ENCODE results near the gene SPEM1. TPM values are rescaled to one million over a fixed set of nuclear protein-coding genes. Genes with fewer than 3 reads are reported as not detected.

SPEM1 gene
- total RNA-seq, 2 donors from 2014 or later: not detected

DNA sequence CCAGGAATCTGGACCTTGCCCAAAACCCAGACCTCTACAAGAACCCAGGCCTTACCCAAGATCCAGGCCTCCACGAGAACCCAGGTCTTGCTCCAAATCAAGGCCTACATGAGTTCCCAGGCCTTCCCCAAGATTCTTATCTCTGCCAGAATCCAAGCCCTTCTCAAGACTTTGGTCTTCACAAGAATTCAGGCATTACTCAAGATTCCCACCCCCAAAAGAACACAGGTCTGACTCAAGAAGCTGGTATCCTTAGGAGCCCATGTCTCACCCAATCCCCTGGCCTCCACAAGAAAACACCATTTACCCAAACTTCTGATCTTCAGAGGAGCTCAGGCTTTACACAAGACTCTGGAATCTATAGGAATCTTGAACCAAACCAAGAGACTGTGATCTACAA, 11.1 kb downstream of the SPEM1 start:
- TF ChIP-seq, protein P1, sequence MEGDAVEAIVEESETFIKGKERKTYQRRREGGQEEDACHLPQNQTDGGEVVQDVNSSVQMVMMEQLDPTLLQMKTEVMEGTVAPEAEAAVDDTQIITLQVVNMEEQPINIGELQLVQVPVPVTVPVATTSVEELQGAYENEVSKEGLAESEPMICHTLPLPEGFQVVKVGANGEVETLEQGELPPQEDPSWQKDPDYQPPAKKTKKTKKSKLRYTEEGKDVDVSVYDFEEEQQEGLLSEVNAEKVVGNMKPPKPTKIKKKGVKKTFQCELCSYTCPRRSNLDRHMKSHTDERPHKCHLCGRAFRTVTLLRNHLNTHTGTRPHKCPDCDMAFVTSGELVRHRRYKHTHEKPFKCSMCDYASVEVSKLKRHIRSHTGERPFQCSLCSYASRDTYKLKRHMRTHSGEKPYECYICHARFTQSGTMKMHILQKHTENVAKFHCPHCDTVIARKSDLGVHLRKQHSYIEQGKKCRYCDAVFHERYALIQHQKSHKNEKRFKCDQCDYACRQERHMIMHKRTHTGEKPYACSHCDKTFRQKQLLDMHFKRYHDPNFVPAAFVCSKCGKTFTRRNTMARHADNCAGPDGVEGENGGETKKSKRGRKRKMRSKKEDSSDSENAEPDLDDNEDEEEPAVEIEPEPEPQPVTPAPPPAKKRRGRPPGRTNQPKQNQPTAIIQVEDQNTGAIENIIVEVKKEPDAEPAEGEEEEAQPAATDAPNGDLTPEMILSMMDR (IDR thresholded peaks at IDR 0.05): no peak
- no peaks in the 10 kb centered on the region for H3K9me3 ChIP-seq
- no peak overlapping the region for H3K4me3 ChIP-seq
- H3K27me3 ChIP-seq: no peaks in the 10 kb centered on the region
- H3K27ac ChIP-seq: no peak overlapping the region
- no peaks in the 10 kb centered on the region for H3K36me3 ChIP-seq
- peaks cover 0 to 11% of the 10 kb centered on the region in 2 donors for H3K4me1 ChIP-seq
- no peak for DNase-seq (ENCODE audit: low spot score)

DNA sequence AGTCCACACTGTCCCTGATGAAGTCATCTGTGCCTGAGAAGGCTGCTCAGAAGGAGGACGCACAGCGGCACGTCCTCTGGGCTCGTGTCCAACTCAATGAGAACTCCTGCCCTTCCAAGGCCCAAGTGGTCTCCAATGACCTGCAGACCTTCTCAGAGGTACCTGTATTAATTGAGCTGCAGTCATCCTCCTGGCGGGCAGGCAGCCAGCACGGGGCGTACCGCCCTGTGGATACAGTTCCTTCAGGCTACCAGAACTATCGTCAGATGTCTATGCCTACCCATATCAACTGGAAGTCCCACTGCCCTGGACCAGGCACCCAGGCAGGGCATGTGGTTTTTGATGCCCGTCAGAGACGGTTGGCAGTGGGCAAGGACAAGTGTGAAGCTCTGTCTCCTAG, 12.2 kb downstream of the SPEM1 start:
- H3K27ac ChIP-seq: no peak overlapping the region
- no peaks in the 10 kb centered on the region for H3K27me3 ChIP-seq
- no peak overlapping the region for H3K4me3 ChIP-seq
- no peaks in the 10 kb centered on the region for H3K36me3 ChIP-seq
- no peaks in the 10 kb centered on the region for H3K9me3 ChIP-seq
- no peak for DNase-seq (ENCODE audit: low spot score)
- TF ChIP-seq, protein P1 (IDR thresholded peaks at IDR 0.05): no peak
- H3K4me1 ChIP-seq: peaks cover 0 to 21% of the 10 kb centered on the region in 2 donors

DNA sequence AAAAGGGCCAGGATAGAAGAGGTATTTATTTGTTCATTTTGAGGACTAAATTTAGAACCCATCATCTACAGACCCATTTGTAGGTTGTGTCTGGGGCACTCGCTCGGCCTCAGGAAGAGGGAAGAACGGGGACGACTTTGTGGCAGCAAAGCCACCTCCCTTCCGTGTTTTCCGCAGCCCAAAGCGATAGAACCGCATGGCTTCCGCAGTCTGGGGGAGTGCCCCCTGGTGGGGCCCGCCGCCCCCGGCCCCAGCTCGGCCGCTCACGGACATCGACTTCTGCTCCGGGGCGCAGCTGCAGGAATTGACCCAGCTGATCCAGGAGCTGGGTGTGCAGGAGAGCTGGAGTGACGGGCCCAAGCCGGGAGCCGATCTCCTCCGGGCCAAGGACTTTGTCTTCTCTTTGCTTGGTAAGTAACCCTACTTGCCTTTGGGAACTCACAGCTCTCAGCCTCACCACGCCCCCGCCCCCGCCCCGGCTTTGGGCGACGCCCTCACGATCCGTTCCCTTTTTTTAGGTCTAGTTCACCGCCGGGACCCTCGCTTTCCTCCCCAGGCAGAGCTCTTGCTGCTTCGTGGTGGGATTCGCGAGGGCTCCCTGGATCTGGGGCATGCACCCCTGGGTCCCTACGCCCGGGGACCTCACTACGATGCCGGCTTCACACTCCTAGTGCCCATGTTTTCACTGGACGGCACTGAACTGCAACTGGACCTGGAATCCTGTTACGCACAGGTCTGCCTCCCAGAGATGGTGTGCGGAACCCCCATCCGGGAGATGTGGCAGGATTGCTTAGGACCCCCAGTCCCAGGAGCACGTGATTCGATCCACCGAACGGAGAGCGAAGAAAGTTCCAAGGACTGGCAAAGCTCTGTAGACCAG, 15.8 kb downstream of the SPEM1 start:
- H3K4me3 ChIP-seq: peak overlapping the region; percentile 37 to 60
- H3K27me3 ChIP-seq: peaks cover 0 to 9% of the 10 kb centered on the region in 2 donors
- H3K4me1 ChIP-seq: peaks cover 0 to 56% of the 10 kb centered on the region in 2 donors
- no peaks in the 10 kb centered on the region for H3K9me3 ChIP-seq
- TF ChIP-seq, protein P1 (IDR thresholded peaks at IDR 0.05): peak in 1 of 2 donors; percentile 35
- peak overlapping the region; percentile 83 to 85 for H3K27ac ChIP-seq
- no peaks in the 10 kb centered on the region for H3K36me3 ChIP-seq
- no peak for DNase-seq (ENCODE audit: low spot score)

DNA sequence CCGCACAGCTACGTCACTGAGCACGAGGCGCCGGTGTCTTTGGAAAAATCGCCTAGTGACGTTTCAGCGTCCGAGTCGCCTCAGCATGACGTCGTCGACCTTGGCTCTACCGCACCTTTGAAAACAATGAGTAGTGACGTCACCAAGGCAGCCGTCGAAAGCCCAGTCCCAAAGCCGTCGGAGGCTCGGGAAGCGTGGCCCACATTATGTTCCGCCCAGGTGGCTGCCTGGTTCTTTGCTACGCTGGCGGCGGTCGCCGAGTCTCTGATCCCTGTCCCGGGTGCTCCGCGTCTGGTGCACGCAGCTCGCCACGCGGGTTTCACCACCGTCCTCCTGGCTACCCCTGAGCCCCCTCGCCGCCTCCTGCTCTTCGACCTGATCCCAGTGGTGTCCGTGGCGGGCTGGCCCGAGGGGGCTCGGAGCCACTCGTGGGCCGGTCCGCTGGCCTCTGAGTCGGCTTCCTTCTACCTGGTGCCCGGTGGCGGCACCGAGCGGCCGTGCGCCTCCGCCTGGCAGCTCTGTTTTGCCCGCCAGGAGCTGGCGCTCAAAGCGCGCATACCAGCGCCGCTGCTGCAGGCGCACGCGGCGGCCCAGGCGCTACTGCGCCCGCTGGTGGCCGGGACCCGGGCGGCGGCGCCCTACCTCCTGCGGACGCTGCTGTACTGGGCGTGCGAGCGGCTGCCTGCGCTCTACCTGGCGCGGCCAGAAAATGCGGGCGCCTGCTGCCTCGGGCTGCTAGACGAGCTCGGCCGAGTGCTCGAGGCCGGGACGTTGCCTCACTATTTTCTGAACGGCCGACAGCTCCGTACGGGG, 16.6 kb downstream of the SPEM1 start:
- Histone ChIP-seq H3K4me3 (peak overlapping the region; percentile 42 to 60), H3K27ac (peak overlapping the region; percentile 83 to 85), H3K36me3 (no peaks in the 10 kb centered on the region), H3K27me3 (peaks cover 0 to 9% of the 10 kb centered on the region in 2 donors), H3K9me3 (no peaks in the 10 kb centered on the region), H3K4me1 (peaks cover 0 to 57% of the 10 kb centered on the region in 2 donors)
- peak; percentile 69 for DNase-seq (ENCODE audit: low spot score)
- TF ChIP-seq, protein P1 (IDR thresholded peaks at IDR 0.05): peak; percentile 81 to 98

DNA sequence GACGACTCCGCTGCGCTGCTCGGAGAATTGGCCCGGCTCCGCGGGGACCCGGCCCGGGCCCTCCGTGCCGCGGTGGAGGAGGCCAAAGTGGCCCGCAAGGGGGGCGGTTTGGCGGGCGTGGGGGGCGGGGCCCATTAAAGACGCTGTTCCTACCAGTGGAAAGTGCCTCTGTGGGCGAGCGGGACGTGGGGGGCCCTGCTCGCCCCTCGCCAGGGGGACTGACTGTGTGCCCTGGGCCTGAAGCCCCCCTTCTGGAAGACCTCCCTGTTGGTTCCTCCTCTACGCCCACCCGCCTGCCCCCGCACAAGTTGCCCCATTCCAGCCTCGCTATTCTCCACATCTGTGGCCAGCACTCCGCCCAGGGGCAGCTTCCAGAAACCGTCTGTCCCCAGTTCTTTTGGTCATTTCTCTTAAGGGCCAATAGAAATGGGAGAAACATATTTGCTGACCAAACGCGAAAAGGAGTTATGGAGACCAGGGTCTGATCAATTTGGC, 17.3 kb downstream of the SPEM1 start:
- H3K36me3 ChIP-seq: no peaks in the 10 kb centered on the region
- no peaks in the 10 kb centered on the region for H3K9me3 ChIP-seq
- H3K4me3 ChIP-seq: peak overlapping the region; percentile 42 to 60
- no peak for DNase-seq (ENCODE audit: low spot score)
- peak overlapping the region; percentile 83 to 85 for H3K27ac ChIP-seq
- TF ChIP-seq, protein P1 (IDR thresholded peaks at IDR 0.05): no peak
- peaks cover 0 to 9% of the 10 kb centered on the region in 2 donors for H3K27me3 ChIP-seq
- peaks cover 0 to 57% of the 10 kb centered on the region in 2 donors for H3K4me1 ChIP-seq

Data from right atrium auricular region (tissue), 2 donors.